Type B pancreatic cell (in vitro differentiated cells): ENCODE data around the gene SYNGAP1. TPM values are rescaled to one million over a fixed set of nuclear protein-coding genes. Genes with fewer than 3 reads are reported as not detected.

ENCODE experiments used
- DNase-seq: peaks from one replicate; pipeline ENCODE4 v3.0.0; 2021; ENCODE audit warnings: mixed read lengths; ENCODE audit not compliant: unreplicated experiment; ENCODE audit errors: extremely low spot score
- H3K27ac Mint-ChIP-seq: 2 replicates; pipeline ENCODE4 v1.8.0; 2021; ENCODE audit warnings: mild to moderate bottlenecking, mixed read lengths
- H3K27me3 Mint-ChIP-seq: 2 replicates; pipeline ENCODE4 v1.8.0; 2021; ENCODE audit warnings: mixed read lengths
- H3K36me3 Mint-ChIP-seq: 2 replicates; pipeline ENCODE4 v1.8.0; 2021; ENCODE audit warnings: mixed read lengths
- H3K4me1 Mint-ChIP-seq: one replicate; pipeline ENCODE4 v1.8.0; 2021; ENCODE audit warnings: mixed read lengths; ENCODE audit not compliant: unreplicated experiment
- H3K4me3 Mint-ChIP-seq: 2 replicates; pipeline ENCODE4 v1.8.0; 2021; ENCODE audit warnings: mild to moderate bottlenecking, mixed read lengths
- H3K9me3 Mint-ChIP-seq: 2 replicates; pipeline ENCODE4 v1.8.0; 2021; ENCODE audit warnings: mixed read lengths
- total RNA-seq: library from RNA; stranded (reverse); gene quantifications from 2 replicates; pipeline ENCODE4 v1.2.1, GENCODE V29; 2021; ENCODE audit warnings: low replicate concordance
- TF ChIP-seq, protein P1 (sequence below): fragments of 200-600 bp; sonication (generic); conservative IDR thresholded peaks from 2 replicates; pipeline ENCODE4 v1.5.0; 2021; ENCODE audit warnings: antibody characterized with exemption, mild to moderate bottlenecking

The SYNGAP1 gene
- total RNA-seq, 1 donor from 2014 or later, result 74.1 TPM

- TF ChIP-seq, protein P1, sequence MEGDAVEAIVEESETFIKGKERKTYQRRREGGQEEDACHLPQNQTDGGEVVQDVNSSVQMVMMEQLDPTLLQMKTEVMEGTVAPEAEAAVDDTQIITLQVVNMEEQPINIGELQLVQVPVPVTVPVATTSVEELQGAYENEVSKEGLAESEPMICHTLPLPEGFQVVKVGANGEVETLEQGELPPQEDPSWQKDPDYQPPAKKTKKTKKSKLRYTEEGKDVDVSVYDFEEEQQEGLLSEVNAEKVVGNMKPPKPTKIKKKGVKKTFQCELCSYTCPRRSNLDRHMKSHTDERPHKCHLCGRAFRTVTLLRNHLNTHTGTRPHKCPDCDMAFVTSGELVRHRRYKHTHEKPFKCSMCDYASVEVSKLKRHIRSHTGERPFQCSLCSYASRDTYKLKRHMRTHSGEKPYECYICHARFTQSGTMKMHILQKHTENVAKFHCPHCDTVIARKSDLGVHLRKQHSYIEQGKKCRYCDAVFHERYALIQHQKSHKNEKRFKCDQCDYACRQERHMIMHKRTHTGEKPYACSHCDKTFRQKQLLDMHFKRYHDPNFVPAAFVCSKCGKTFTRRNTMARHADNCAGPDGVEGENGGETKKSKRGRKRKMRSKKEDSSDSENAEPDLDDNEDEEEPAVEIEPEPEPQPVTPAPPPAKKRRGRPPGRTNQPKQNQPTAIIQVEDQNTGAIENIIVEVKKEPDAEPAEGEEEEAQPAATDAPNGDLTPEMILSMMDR, result peak; percentile 49
- Mint-ChIP-seq H3K4me1 (peaks cover 60% of the 10 kb centered on the region), H3K36me3 (peaks cover 14% of the 10 kb centered on the region), H3K27me3 (peaks cover 8% of the 10 kb centered on the region), H3K4me3 (peak within 1 kb of the TSS; percentile 96), H3K27ac (peak within 1 kb of the TSS; percentile 99), H3K9me3 (no peaks in the 10 kb centered on the region)
- DNase-seq, result peak; percentile 98
Measured at GRCh38 chr6:33417903-33418689, 1.8 kb upstream of the SYNGAP1 start, which contains the start of gene CUTA. TSS of gene CUTA (minus strand) at chr6:33418107. CDS start at chr6:33418000, 107 bp downstream.

DNA sequence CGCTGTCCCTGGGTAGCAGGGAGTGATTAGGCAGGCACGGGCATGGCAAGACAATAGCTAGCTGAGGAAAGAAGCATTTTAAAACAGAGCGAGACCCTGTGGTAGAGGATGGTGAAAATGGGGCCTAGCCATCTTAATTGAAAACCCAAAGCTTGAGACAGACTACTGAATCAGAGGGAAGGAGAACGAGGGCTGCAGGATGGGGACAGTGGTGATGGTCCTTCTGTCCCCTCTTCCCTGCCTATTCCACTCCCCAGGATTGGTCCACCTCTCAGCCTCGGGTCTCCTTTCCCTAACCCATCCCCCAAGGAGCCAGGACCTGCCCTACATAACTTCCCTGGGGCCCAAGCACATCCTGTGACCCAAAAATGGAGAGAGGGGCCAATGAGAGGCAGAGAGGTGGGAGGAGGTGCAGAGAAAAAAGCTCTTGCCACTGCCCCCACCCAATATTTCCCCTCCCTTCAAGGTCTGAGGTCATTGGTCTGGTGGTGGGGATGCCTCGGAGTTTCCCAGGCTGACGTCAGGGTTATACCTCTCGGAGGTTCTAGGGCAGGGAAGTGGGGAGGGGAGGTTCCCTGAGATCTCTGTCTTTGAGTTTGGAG, 1.1 kb upstream of the SYNGAP1 start:
- H3K4me3 Mint-ChIP-seq, result peak overlapping the region; percentile 96
- no peak for DNase-seq
- TF ChIP-seq, protein P1, result no peak
- peaks cover 57% of the 10 kb centered on the region for H3K4me1 Mint-ChIP-seq
- peaks cover 18% of the 10 kb centered on the region for H3K36me3 Mint-ChIP-seq
- peak overlapping the region; percentile 99 for H3K27ac Mint-ChIP-seq
- peaks cover 8% of the 10 kb centered on the region for H3K27me3 Mint-ChIP-seq
- H3K9me3 Mint-ChIP-seq, result no peaks in the 10 kb centered on the region

GRCh38 chr6:33420491-33421343, 852 bp downstream of the SYNGAP1 start:
- Mint-ChIP-seq H3K27me3 (peaks cover 8% of the 10 kb centered on the region), H3K4me3 (peak overlapping the region; percentile 87), H3K27ac (peak overlapping the region; percentile 70), H3K4me1 (peaks cover 60% of the 10 kb centered on the region), H3K36me3 (peaks cover 13% of the 10 kb centered on the region), H3K9me3 (no peaks in the 10 kb centered on the region)
- DNase-seq, result no peak
- TF ChIP-seq, protein P1, result no peak

DNA sequence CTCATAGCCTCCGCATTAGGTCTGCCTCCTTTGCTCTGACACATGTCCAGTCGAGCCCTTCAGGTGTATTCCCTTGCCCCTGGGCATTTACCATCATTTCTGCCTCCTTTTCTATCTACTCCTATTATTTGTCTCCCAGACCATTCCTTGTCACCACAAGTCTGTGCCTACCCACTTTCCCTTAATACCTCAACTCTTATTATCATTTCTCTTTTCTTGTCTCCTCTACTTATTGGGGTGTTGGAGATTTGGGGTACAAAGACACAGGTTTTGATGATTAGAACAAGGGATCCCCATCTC, 1.4 kb downstream of the SYNGAP1 start:
- Mint-ChIP-seq H3K27ac (peak overlapping the region; percentile 70), H3K27me3 (peaks cover 8% of the 10 kb centered on the region), H3K9me3 (no peaks in the 10 kb centered on the region), H3K4me3 (peak overlapping the region; percentile 81), H3K4me1 (peaks cover 57% of the 10 kb centered on the region), H3K36me3 (peaks cover 13% of the 10 kb centered on the region)
- no peak for DNase-seq
- TF ChIP-seq, protein P1, result no peak

DNA sequence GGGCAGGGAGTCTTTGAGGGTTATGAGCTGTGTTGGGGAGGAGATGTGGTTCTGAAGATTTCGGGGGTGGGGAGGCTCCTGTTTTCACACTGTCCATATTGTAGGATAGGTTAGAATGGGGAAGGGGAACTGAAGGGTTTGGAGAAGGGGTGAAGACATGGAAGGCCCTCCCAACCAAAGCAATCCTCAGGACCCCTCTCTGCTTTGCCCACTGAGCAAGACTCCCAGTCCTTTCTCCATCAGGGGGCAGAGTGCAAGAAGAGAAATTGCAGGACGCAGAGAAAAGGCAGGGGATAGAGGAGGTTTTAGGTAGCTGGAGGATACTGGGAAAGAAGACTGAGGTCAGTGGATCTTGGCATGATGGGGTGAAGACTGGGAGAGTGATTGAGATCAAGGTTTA, 3.9 kb downstream of the SYNGAP1 start:
- Mint-ChIP-seq H3K36me3 (peaks cover 13% of the 10 kb centered on the region), H3K4me1 (peaks cover 58% of the 10 kb centered on the region), H3K9me3 (no peaks in the 10 kb centered on the region), H3K4me3 (peak overlapping the region; percentile 93), H3K27ac (peak overlapping the region; percentile 96), H3K27me3 (peaks cover 4% of the 10 kb centered on the region)
- no peak for DNase-seq
- TF ChIP-seq, protein P1, result no peak
